ENCODE data around the gene FKBP1B.

GRCh38 chr2:24065341-24065740 is 15.8 kb downstream of the FKBP1B start:
- TF ChIP-seq CTCF (IDR thresholded peaks at IDR 0.05) (no peak), POLR2A (IDR thresholded peaks at IDR 0.05) (no peak)
